Ishikawa (cell line): ENCODE results near the gene ORC1.

Source experiments
- CEBPB ChIP-seq: IDR thresholded peaks from 2 replicates; pipeline ENCODE4 v1.6.1; 2012
- EP300 ChIP-seq: IDR thresholded peaks from 2 replicates; pipeline ENCODE4 v1.6.1; 2012; ENCODE audit warnings: borderline replicate concordance
- MAX ChIP-seq: IDR thresholded peaks from 2 replicates; pipeline ENCODE4 v1.6.1; 2012
- REST ChIP-seq: IDR thresholded peaks from 2 replicates; pipeline ENCODE4 v1.6.1; 2012; ENCODE audit warnings: low read depth, mild to moderate bottlenecking
- TEAD4 ChIP-seq: IDR thresholded peaks from 2 replicates; pipeline ENCODE4 v1.6.1; 2012

GRCh38 chr1:52332411-52332810 is 71.8 kb downstream of the ORC1 start:
- TF ChIP-seq TEAD4 (no peak), REST (no peak), CEBPB (no peak), EP300 (no peak), MAX (no peak)
